PFSK-1 (cell line): Measurements from ENCODE around the gene ZFYVE1.

Source experiments
- POLR2AphosphoS5 ChIP-seq: IDR thresholded peaks from 2 replicates; pipeline ENCODE4 v1.6.1; 2012; ENCODE audit warnings: low read depth, mild to moderate bottlenecking, control low read depth, low read length, moderate library complexity
- SIN3A ChIP-seq: IDR thresholded peaks from 2 replicates; pipeline ENCODE4 v1.6.1; 2012; ENCODE audit warnings: mild to moderate bottlenecking, low read length, moderate library complexity, borderline replicate concordance; ENCODE audit not compliant: insufficient read depth

GRCh38 chr14:73055251-73055650 is 28.3 kb upstream of the ZFYVE1 start:
- TF ChIP-seq POLR2AphosphoS5 (no peak), SIN3A (no peak)
